Ovary (tissue), 3 donors: Measurements from ENCODE around the gene AP1B1.

Source experiments
- CTCF ChIP-seq, 3 donors: fragments of 450-650 bp in 2 of 3; fragments of 200-600 bp in 1 of 3; IDR thresholded peaks; one replicate each; pipeline versions ENCODE4 v1.5.1 to v1.8.0; 2016 to 2022; ENCODE audit warnings: antibody characterized with exemption in 3 of 3, mild to moderate bottlenecking in 1 of 3
- POLR2A ChIP-seq: fragments of 450-650 bp; IDR thresholded peaks from one replicate; pipeline ENCODE4 v1.6.1; 2017; ENCODE audit warnings: antibody characterized with exemption, mild to moderate bottlenecking, moderate library complexity
- donor health status: DM: no; HTN: no; CAD: no.

GRCh38 chr22:29426476-29426875 is 38.1 kb upstream of the AP1B1 start:
- TF ChIP-seq POLR2A = no peak
- TF ChIP-seq CTCF (IDR thresholded peaks at IDR 0.05) = no peak
